Loucy (cell line): ENCODE results near the gene MSANTD2.

Source experiments
- H2AFZ ChIP-seq: fragments of 200-600 bp; sonication (generic); 2 replicates; pipeline ENCODE4 v1.6.0; 2016; ENCODE audit warnings: antibody characterized with exemption, mild to moderate bottlenecking, low read length, moderate library complexity
- H3F3A ChIP-seq: fragments of 200-600 bp; 2 replicates; pipeline ENCODE4 v1.6.0; 2016; ENCODE audit warnings: antibody characterized with exemption, low read depth, mild to moderate bottlenecking
- H3K27me3 ChIP-seq: fragments of 200-600 bp; sonication (generic); 2 replicates; pipeline ENCODE4 v1.6.1; 2014; ENCODE audit warnings: low read length, mild to moderate bottlenecking; ENCODE audit not compliant: insufficient read depth, poor library complexity, severe bottlenecking
- H3K36me3 ChIP-seq: fragments of 200-600 bp; sonication (generic); 2 replicates; pipeline ENCODE4 v1.6.1; 2016; ENCODE audit warnings: low read length; ENCODE audit not compliant: insufficient read depth
- H3K4me1 ChIP-seq: fragments of 200-600 bp; sonication (generic); 2 replicates; pipeline ENCODE4 v1.5.1; 2014; ENCODE audit warnings: low read length, mild to moderate bottlenecking; ENCODE audit not compliant: insufficient read depth, poor library complexity, severe bottlenecking
- H3K4me2 ChIP-seq: fragments of 200-600 bp; sonication (generic); 2 replicates; pipeline ENCODE4 v1.6.0; 2014; ENCODE audit warnings: antibody characterized with exemption, low read length, low read depth, mild to moderate bottlenecking; ENCODE audit not compliant: poor library complexity, severe bottlenecking
- H3K4me3 ChIP-seq: fragments of 200-600 bp; sonication (generic); 2 replicates; pipeline ENCODE4 v1.5.1; 2014; ENCODE audit warnings: low read length, mild to moderate bottlenecking, mixed read lengths; ENCODE audit not compliant: poor library complexity, severe bottlenecking
- H3K79me2 ChIP-seq: fragments of 200-600 bp; sonication (generic); 2 replicates; pipeline ENCODE4 v1.6.1; 2014; ENCODE audit warnings: low read length; ENCODE audit not compliant: insufficient read depth
- H3K9ac ChIP-seq: fragments of 200-600 bp; sonication (generic); 2 replicates; pipeline ENCODE4 v1.6.0; 2014; ENCODE audit warnings: mild to moderate bottlenecking, low read depth, low read length, moderate library complexity; ENCODE audit not compliant: poor library complexity, severe bottlenecking
- H3K9me2 ChIP-seq: fragments of 200-600 bp; sonication (generic); replicated peaks from 2 replicates; pipeline ENCODE4 v1.6.1; 2016; ENCODE audit warnings: low read depth, low read length, mixed read lengths
- H3K9me3 ChIP-seq: fragments of 200-600 bp; sonication (generic); 2 replicates; pipeline ENCODE4 v1.6.1; 2014; ENCODE audit warnings: mild to moderate bottlenecking, antibody characterized with exemption, low read length, low read depth; ENCODE audit not compliant: insufficient read depth
- H4K20me1 ChIP-seq: fragments of 200-600 bp; sonication (generic); 2 replicates; pipeline ENCODE4 v1.6.0; 2014; ENCODE audit warnings: antibody characterized with exemption, low read length, mild to moderate bottlenecking; ENCODE audit not compliant: insufficient read depth, poor library complexity, severe bottlenecking
- EZH2phosphoT487 ChIP-seq: fragments of 200-600 bp; IDR thresholded peaks from 2 replicates; pipeline ENCODE4 v1.6.1; 2018; ENCODE audit warnings: antibody characterized with exemption, mild to moderate bottlenecking, moderate library complexity, borderline replicate concordance
- TF ChIP-seq, protein P1 (sequence below): fragments of 200-600 bp; sonication (generic); conservative IDR thresholded peaks from 2 replicates; pipeline ENCODE4 v1.5.1; 2014; ENCODE audit warnings: mild to moderate bottlenecking, antibody characterized with exemption, low read length

Gene MSANTD2

DNA sequence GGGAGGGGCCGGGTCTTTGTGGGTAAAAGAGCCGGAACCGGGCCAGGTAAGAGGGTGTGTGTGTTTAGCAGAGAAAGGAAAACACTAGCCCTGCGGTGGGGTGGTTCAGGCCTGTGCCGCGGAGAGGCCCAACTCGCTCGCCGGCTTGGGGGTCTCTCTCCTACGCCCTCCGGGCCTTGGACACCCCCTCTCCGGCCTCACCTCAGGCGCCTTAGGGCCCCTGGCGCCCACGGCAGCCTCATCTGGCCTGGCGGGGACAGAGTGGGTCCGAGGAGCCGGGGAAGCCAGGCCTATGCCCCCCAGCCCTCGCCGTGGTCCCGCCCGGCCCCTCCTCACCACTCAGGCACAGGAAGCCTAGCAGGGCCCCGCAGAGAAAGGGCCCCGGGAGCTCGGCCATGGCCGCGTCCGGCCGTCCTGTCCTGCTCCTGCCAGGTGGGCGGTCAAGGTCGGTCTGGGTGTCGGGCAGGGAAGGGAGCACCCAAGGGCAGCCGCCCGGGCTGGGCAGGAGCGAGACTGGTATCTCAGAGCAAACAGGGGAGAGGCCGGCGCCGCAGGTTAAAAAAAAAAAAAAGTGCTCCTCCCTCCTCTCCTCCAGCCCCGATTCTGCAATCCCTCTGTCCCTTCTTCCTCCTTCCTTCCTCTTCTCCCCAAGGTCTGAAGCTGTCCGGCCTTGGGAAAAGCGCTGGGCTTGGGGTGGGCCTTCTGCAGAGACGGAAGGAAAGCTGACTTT, 48.3 kb downstream of the MSANTD2 start, which contains the start of gene VSIG2:
Gene VSIG2, minus strand, starts transcription at position 515 of the 730 bp plus-strand sequence. Its CDS starts 118 bp downstream, at position 397.
- no peak within 1 kb of the TSS for H3K4me2 ChIP-seq
- TF ChIP-seq EZH2phosphoT487: no peak
- TF ChIP-seq, protein P1, sequence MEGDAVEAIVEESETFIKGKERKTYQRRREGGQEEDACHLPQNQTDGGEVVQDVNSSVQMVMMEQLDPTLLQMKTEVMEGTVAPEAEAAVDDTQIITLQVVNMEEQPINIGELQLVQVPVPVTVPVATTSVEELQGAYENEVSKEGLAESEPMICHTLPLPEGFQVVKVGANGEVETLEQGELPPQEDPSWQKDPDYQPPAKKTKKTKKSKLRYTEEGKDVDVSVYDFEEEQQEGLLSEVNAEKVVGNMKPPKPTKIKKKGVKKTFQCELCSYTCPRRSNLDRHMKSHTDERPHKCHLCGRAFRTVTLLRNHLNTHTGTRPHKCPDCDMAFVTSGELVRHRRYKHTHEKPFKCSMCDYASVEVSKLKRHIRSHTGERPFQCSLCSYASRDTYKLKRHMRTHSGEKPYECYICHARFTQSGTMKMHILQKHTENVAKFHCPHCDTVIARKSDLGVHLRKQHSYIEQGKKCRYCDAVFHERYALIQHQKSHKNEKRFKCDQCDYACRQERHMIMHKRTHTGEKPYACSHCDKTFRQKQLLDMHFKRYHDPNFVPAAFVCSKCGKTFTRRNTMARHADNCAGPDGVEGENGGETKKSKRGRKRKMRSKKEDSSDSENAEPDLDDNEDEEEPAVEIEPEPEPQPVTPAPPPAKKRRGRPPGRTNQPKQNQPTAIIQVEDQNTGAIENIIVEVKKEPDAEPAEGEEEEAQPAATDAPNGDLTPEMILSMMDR: no peak
- H3K9ac ChIP-seq: no peak within 1 kb of the TSS
- H3K4me3 ChIP-seq: no peak within 1 kb of the TSS
- no peaks in the 10 kb centered on the region for H4K20me1 ChIP-seq
- H2AFZ ChIP-seq: no peak within 1 kb of the TSS
- H3K79me2 ChIP-seq: no peaks in the 10 kb centered on the region
- H3F3A ChIP-seq: no peaks in the 10 kb centered on the region
- no peaks in the 10 kb centered on the region for H3K27me3 ChIP-seq
- H3K9me2 ChIP-seq: no peaks in the 10 kb centered on the region
- H3K36me3 ChIP-seq: no peaks in the 10 kb centered on the region
- H3K4me1 ChIP-seq: no peaks in the 10 kb centered on the region
- no peaks in the 10 kb centered on the region for H3K9me3 ChIP-seq

DNA sequence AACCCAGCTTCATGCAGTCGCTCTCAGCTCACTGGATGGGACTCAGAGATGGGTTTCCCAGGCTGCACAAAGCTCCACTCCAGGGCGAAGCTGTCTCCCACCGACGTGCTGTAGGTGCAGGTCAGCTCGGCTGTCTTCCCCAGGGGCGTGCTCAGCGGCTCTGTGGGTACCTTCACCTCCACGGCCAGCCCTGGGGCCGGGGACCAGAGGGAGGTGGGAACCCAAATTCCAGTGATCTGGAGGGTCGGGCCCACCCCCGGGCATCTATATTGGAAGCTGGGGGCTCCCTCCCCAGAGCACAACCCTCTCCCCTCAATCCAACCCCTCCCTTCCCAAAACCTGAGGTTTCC, 48.8 kb downstream of the MSANTD2 start:
- H3K36me3 ChIP-seq: no peaks in the 10 kb centered on the region
- no peaks in the 10 kb centered on the region for H4K20me1 ChIP-seq
- H3K9me3 ChIP-seq: no peaks in the 10 kb centered on the region
- no peaks in the 10 kb centered on the region for H3K79me2 ChIP-seq
- no peaks in the 10 kb centered on the region for H3K9me2 ChIP-seq
- no peak overlapping the region for H3K4me2 ChIP-seq
- H3K9ac ChIP-seq: no peak overlapping the region
- no peaks in the 10 kb centered on the region for H3K27me3 ChIP-seq
- H3K4me1 ChIP-seq: no peaks in the 10 kb centered on the region
- H3K4me3 ChIP-seq: no peak overlapping the region
- no peaks in the 10 kb centered on the region for H3F3A ChIP-seq
- TF ChIP-seq, protein P1: no peak
- TF ChIP-seq EZH2phosphoT487: no peak
- H2AFZ ChIP-seq: no peak overlapping the region

GRCh38 chr11:124749912-124750311, 50.3 kb downstream of the MSANTD2 start:
- Histone ChIP-seq H3K4me2 (no peak overlapping the region), H3K4me1 (no peaks in the 10 kb centered on the region), H3K9ac (no peak overlapping the region), H3K9me2 (no peaks in the 10 kb centered on the region), H3K36me3 (no peaks in the 10 kb centered on the region), H2AFZ (no peak overlapping the region), H3F3A (no peaks in the 10 kb centered on the region), H3K79me2 (no peaks in the 10 kb centered on the region), H3K4me3 (no peak overlapping the region), H4K20me1 (no peaks in the 10 kb centered on the region), H3K27me3 (no peaks in the 10 kb centered on the region), H3K9me3 (no peaks in the 10 kb centered on the region)
- TF ChIP-seq, protein P1: no peak
- TF ChIP-seq EZH2phosphoT487: no peak
